CD4-positive, alpha-beta T cell treated with Interleukin-4 for 1 hour (primary cell): Measurements from ENCODE around the gene NDUFV2.
"Not testable (repeated sequence)": the region's sequence is repeated elsewhere in the genome, so short reads cannot be mapped to it uniquely, and the experiment has no call there.

ENCODE experiments used
- DNase-seq, 2 donors: peaks; one replicate each; pipeline ENCODE4 v3.0.0-alpha.2; 2020 to 2022

The NDUFV2 gene

GRCh38 chr18:9160014-9160413, 57.5 kb downstream of the NDUFV2 start:
- no peak for DNase-seq

GRCh38 chr18:9162663-9163062, 60.2 kb downstream of the NDUFV2 start:
- not testable (repeated sequence) for DNase-seq

- DNase-seq, result not testable (repeated sequence)
Observed at GRCh38 chr18:9164149-9164548, 61.6 kb downstream of the NDUFV2 start.

- DNase-seq, result not testable (repeated sequence)
Observed at GRCh38 chr18:9165883-9166282, 63.4 kb downstream of the NDUFV2 start.

- DNase-seq, result not testable (repeated sequence)
Observed at GRCh38 chr18:9169515-9169914, 67.0 kb downstream of the NDUFV2 start.

- DNase-seq, result not testable (repeated sequence)
Observed at GRCh38 chr18:9171919-9172318, 69.4 kb downstream of the NDUFV2 start.

GRCh38 chr18:9172506-9173127, 70.1 kb downstream of the NDUFV2 start:
- no peak for DNase-seq

GRCh38 chr18:9173770-9174233, 71.3 kb downstream of the NDUFV2 start:
- DNase-seq, result no peak

GRCh38 chr18:9174302-9174701, 71.8 kb downstream of the NDUFV2 start:
- DNase-seq, result no peak

GRCh38 chr18:9175115-9175514, 72.6 kb downstream of the NDUFV2 start:
- DNase-seq, result no peak

GRCh38 chr18:9177031-9177430, 74.5 kb downstream of the NDUFV2 start:
- no peak for DNase-seq

GRCh38 chr18:9177466-9177865, 75.0 kb downstream of the NDUFV2 start:
- no peak for DNase-seq

- no peak for DNase-seq
Observed at GRCh38 chr18:9178557-9178956, 76.1 kb downstream of the NDUFV2 start.

- DNase-seq, result no peak
Observed at GRCh38 chr18:9181275-9181674, 78.8 kb downstream of the NDUFV2 start.

- no peak for DNase-seq
Observed at GRCh38 chr18:9182852-9183399, 80.4 kb downstream of the NDUFV2 start.
